ENCODE results near the gene TRIP13. TPM values are rescaled to one million over a fixed set of nuclear protein-coding genes. Genes with fewer than 3 reads are reported as not detected.

Gene TRIP13
- total RNA-seq, 1 experiment from 2014 or later, result 45.9 TPM

- DNase-seq (ENCODE audit: low read depth, low spot score) (no peak), ATAC-seq (no peak)
- Histone ChIP-seq H3K36me3 (ENCODE audit: control insufficient read depth, insufficient read depth, low read length) (no peaks in the 10 kb centered on the region), H3K27ac (ENCODE audit: low read length) (no peak overlapping the region), H3K4me3 (ENCODE audit: low read depth in 2 of 2, low read length in 2 of 2) (no peak overlapping the region), H3K27me3 (ENCODE audit: control insufficient read depth, insufficient read depth, low read length) (no peaks in the 10 kb centered on the region), H3K4me1 (ENCODE audit: control insufficient read depth, insufficient read depth, low read length) (peaks cover 37% of the 10 kb centered on the region), H3K9me3 (ENCODE audit: control insufficient read depth, insufficient read depth, low read depth, low read length) (no peaks in the 10 kb centered on the region)
- intact Hi-C loops (cut with micrococcal nuclease; ENCODE audit: unreplicated experiment), result no loop called here
- TF ChIP-seq CTCF (IDR thresholded peaks at IDR 0.05), result no peak
- no peak for TF ChIP-seq POLR2AphosphoS5 (IDR thresholded peaks at IDR 0.05; ENCODE audit: low read depth, low read length)
- TF ChIP-seq TCF7L2 (IDR thresholded peaks at IDR 0.05; ENCODE audit: low read depth, low read length), result no peak
- TF ChIP-seq SIN3A (IDR thresholded peaks at IDR 0.05; ENCODE audit: borderline replicate concordance, insufficient read depth, low read depth, low read length), result no peak
- no peak for TF ChIP-seq REST (IDR thresholded peaks at IDR 0.05; ENCODE audit: insufficient read depth in 1 of 2, low read depth in 2 of 2, low read length in 1 of 2)
- POLR2A ChIA-PET, result no interaction called here
- in situ Hi-C loops (cut with HindIII; ENCODE audit: low pct_unique_long_range_greater_than_20kb, low sequenced_read_pairs), result no loop called here
- no TSS peak for BruUV-seq (replicated peaks)
- CTCF ChIA-PET, result no interaction called here
Measured at GRCh38 chr5:961002-961710, 68.5 kb downstream of the TRIP13 start.

- ChIA-PET CTCF (no interaction called here), POLR2A (no interaction called here)
Measured at GRCh38 chr5:961711-962240, 69.1 kb downstream of the TRIP13 start.

More at GRCh38 chr5:961711-962240, 69.1 kb downstream of the TRIP13 start:
- TF ChIP-seq SIN3A (IDR thresholded peaks at IDR 0.05; ENCODE audit: borderline replicate concordance, insufficient read depth, low read depth, low read length), result no peak
- no peak for TF ChIP-seq REST (IDR thresholded peaks at IDR 0.05; ENCODE audit: insufficient read depth in 1 of 2, low read depth in 2 of 2, low read length in 1 of 2)
- TF ChIP-seq POLR2AphosphoS5 (IDR thresholded peaks at IDR 0.05; ENCODE audit: low read depth, low read length), result no peak
- TF ChIP-seq TCF7L2 (IDR thresholded peaks at IDR 0.05; ENCODE audit: low read depth, low read length), result no peak
- intact Hi-C loops (cut with micrococcal nuclease; ENCODE audit: unreplicated experiment) (no loop called here), in situ Hi-C loops (cut with HindIII; ENCODE audit: low pct_unique_long_range_greater_than_20kb, low sequenced_read_pairs) (no loop called here)
- peaks cover 30% of the 10 kb centered on the region for H3K4me1 ChIP-seq (ENCODE audit: control insufficient read depth, insufficient read depth, low read length)
- no peak for DNase-seq (ENCODE audit: low read depth, low spot score)
- no TSS peak for BruUV-seq (replicated peaks)
- H3K9me3 ChIP-seq (ENCODE audit: control insufficient read depth, insufficient read depth, low read depth, low read length), result no peaks in the 10 kb centered on the region
- no peak overlapping the region for H3K27ac ChIP-seq (ENCODE audit: low read length)
- ATAC-seq, result no peak
- no peaks in the 10 kb centered on the region for H3K27me3 ChIP-seq (ENCODE audit: control insufficient read depth, insufficient read depth, low read length)
- no peaks in the 10 kb centered on the region for H3K36me3 ChIP-seq (ENCODE audit: control insufficient read depth, insufficient read depth, low read length)
- H3K4me3 ChIP-seq (ENCODE audit: low read depth in 2 of 2, low read length in 2 of 2), result no peak overlapping the region

Data from Panc1 (cell line).